Left renal pelvis (tissue), 4 donors: ENCODE data around the gene PLEKHB1. TPM values are rescaled to one million over a fixed set of nuclear protein-coding genes. Genes with fewer than 3 reads are reported as not detected.

Source experiments
- DNase-seq, 4 donors: peaks; one replicate each; pipeline ENCODE4 v3.0.0-alpha.2; 2013; ENCODE audit warnings: low read depth in 4 of 4, low spot score in 3 of 4
- polyA plus RNA-seq, 4 donors: library from polyadenylated mRNA; unstranded; fragments of 120-200 nt; gene quantifications; one replicate each; pipeline ENCODE4 v1.2.1, GENCODE V29; 2013; ENCODE audit not compliant: insufficient read length in 4 of 4

PLEKHB1 gene
- 10 to 100 TPM in 3 of 4 donors, 1 to 10 TPM in 1; 3.7 to 16.5 (median 14.3) TPM for polyA plus RNA-seq

GRCh38 chr11:73645972-73646631, at the start of gene PLEKHB1:
Gene PLEKHB1 (plus strand): TSS chr11:73646581. CDS start chr11:73646609, 28 bp downstream.
- DNase-seq, result no peak

- peak in 2 of 4 donors; percentile 3 to 8 for DNase-seq
Observed at GRCh38 chr11:73597336-73597955, 48.9 kb upstream of the PLEKHB1 start.

GRCh38 chr11:73597956-73598718, 48.2 kb upstream of the PLEKHB1 start, which contains the start of gene FAM168A:
Gene FAM168A (minus strand): TSS chr11:73598112. CDS start chr11:73468474, 129,638 bp downstream.
- DNase-seq, result peak; percentile 92 to 97 (median 94)

GRCh38 chr11:73598719-73599379, 47.5 kb upstream of the PLEKHB1 start:
- DNase-seq, result no peak

- no peak for DNase-seq
Observed at GRCh38 chr11:73612601-73613140, 33.7 kb upstream of the PLEKHB1 start.

GRCh38 chr11:73614591-73614990, 31.8 kb upstream of the PLEKHB1 start:
- DNase-seq, result no peak

- DNase-seq, result no peak
Observed at GRCh38 chr11:73622926-73623593, 23.3 kb upstream of the PLEKHB1 start.

- DNase-seq, result no peak
Observed at GRCh38 chr11:73623686-73624085, 22.7 kb upstream of the PLEKHB1 start.

- peak in 1 of 4 donors; percentile 56 for DNase-seq
Observed at GRCh38 chr11:73625696-73626318, 20.6 kb upstream of the PLEKHB1 start.

- DNase-seq, result no peak
Observed at GRCh38 chr11:73629907-73630306, 16.5 kb upstream of the PLEKHB1 start.

GRCh38 chr11:73632996-73633395, 13.4 kb upstream of the PLEKHB1 start:
- no peak for DNase-seq

- DNase-seq, result no peak
Observed at GRCh38 chr11:73633999-73634398, 12.4 kb upstream of the PLEKHB1 start.

- no peak for DNase-seq
Observed at GRCh38 chr11:73635721-73636120, 10.7 kb upstream of the PLEKHB1 start.

GRCh38 chr11:73636249-73636648, 10.1 kb upstream of the PLEKHB1 start:
- no peak for DNase-seq

- DNase-seq, result no peak
Observed at GRCh38 chr11:73637012-73637411, 9.4 kb upstream of the PLEKHB1 start.

GRCh38 chr11:73640592-73640991, 5.8 kb upstream of the PLEKHB1 start:
- DNase-seq, result no peak

GRCh38 chr11:73641668-73642067, 4.7 kb upstream of the PLEKHB1 start:
- DNase-seq, result no peak

GRCh38 chr11:73645121-73645969, 1.0 kb upstream of the PLEKHB1 start:
- DNase-seq, result no peak
